GM06990 (cell line): Measurements from ENCODE around the gene ENAH.

Source experiments
- DNase-seq: peaks from one replicate; pipeline ENCODE4 v3.0.0-alpha.2; 2011; ENCODE audit not compliant: insufficient read length; ENCODE audit errors: extremely low read depth
- H3K27me3 ChIP-seq: replicated peaks from 2 replicates; pipeline ENCODE4 v1.6.0; 2011; ENCODE audit warnings: low read length; ENCODE audit not compliant: control insufficient read depth, insufficient read depth
- H3K36me3 ChIP-seq: 2 replicates; pipeline ENCODE4 v1.5.1; 2011; ENCODE audit warnings: low read length; ENCODE audit not compliant: control insufficient read depth, insufficient read depth
- H3K4me3 ChIP-seq: replicated peaks from 2 replicates; pipeline ENCODE4 v1.5.1; 2011; ENCODE audit warnings: low read depth, mild to moderate bottlenecking, control low read depth, low read length
- CTCF ChIP-seq: IDR thresholded peaks from 2 replicates; pipeline ENCODE4 v1.5.1; 2011; ENCODE audit warnings: low read length, control low read depth, mild to moderate bottlenecking, inconsistent platforms; ENCODE audit not compliant: insufficient read depth, poor library complexity, severe bottlenecking

Gene ENAH

GRCh38 chr1:225449774-225450173, 203.1 kb downstream of the ENAH start:
- Histone ChIP-seq H3K36me3 (no peaks in the 10 kb centered on the region), H3K27me3 (no peaks in the 10 kb centered on the region), H3K4me3 (no peak overlapping the region)
- no peak for TF ChIP-seq CTCF
- DNase-seq, result no peak

- Histone ChIP-seq H3K27me3 (no peaks in the 10 kb centered on the region), H3K36me3 (no peaks in the 10 kb centered on the region), H3K4me3 (no peak overlapping the region)
- no peak for TF ChIP-seq CTCF
- DNase-seq, result no peak
These were observed 203.7 kb downstream of the ENAH start for GRCh38 chr1:225449261-225449660.

- TF ChIP-seq CTCF, result no peak
- H3K36me3 ChIP-seq, result no peaks in the 10 kb centered on the region
- H3K27me3 ChIP-seq, result no peaks in the 10 kb centered on the region
- no peak overlapping the region for H3K4me3 ChIP-seq
- DNase-seq, result no peak
These were observed 204.6 kb downstream of the ENAH start for GRCh38 chr1:225448146-225448805.

- Histone ChIP-seq H3K27me3 (no peaks in the 10 kb centered on the region), H3K36me3 (no peaks in the 10 kb centered on the region), H3K4me3 (no peak overlapping the region)
- no peak for DNase-seq
- no peak for TF ChIP-seq CTCF
These were observed 205.3 kb downstream of the ENAH start for GRCh38 chr1:225447650-225448089.

GRCh38 chr1:225446981-225447615, 205.8 kb downstream of the ENAH start:
- Histone ChIP-seq H3K4me3 (no peak overlapping the region), H3K27me3 (no peaks in the 10 kb centered on the region), H3K36me3 (no peaks in the 10 kb centered on the region)
- TF ChIP-seq CTCF, result no peak
- DNase-seq, result no peak
